Esophagus muscularis mucosa (tissue), 4 donors: ENCODE measurements around the gene DCST2. TPM values are rescaled to one million over a fixed set of nuclear protein-coding genes. Genes with fewer than 3 reads are reported as not detected.

Experiments used
- DNase-seq: peaks from one replicate; pipeline ENCODE4 v3.0.0-alpha.2; 2017; ENCODE audit errors: extremely low spot score
- H3K27ac ChIP-seq, 4 donors: fragments of 200-600 bp; sonication (generic); replicated peaks in 1 of 4; 1 replicate in 3 of 4; 2 replicates in 1 of 4; pipeline ENCODE4 v1.5.1; 2016 to 2019; ENCODE audit warnings: mild to moderate bottlenecking in 1 of 4
- H3K27me3 ChIP-seq, 4 donors: fragments of 200-600 bp; sonication (generic); one replicate each; pipeline versions ENCODE4 v1.5.1 to v1.6.0; 2016 to 2019
- H3K36me3 ChIP-seq, 4 donors: fragments of 200-600 bp; sonication (generic); one replicate each; pipeline ENCODE4 v1.5.1; 2016 to 2019
- H3K4me1 ChIP-seq, 4 donors: fragments of 200-600 bp; sonication (generic); one replicate each; pipeline ENCODE4 v1.5.1; 2016 to 2019
- H3K4me3 ChIP-seq, 4 donors: fragments of 200-600 bp; sonication (generic); 1 replicate in 2 of 4; 2 replicates in 2 of 4; pipeline ENCODE4 v1.5.1; 2016 to 2019; ENCODE audit warnings: mild to moderate bottlenecking in 4 of 4, moderate library complexity in 1 of 4
- H3K9me3 ChIP-seq, 4 donors: fragments of 200-600 bp; sonication (generic); 1 replicate in 3 of 4; 2 replicates in 1 of 4; pipeline ENCODE4 v1.5.1; 2016 to 2019
- EP300 ChIP-seq: sonication (generic); formaldehyde crosslinking; IDR thresholded peaks from one replicate; pipeline ENCODE4 v1.6.1; 2017; ENCODE audit warnings: antibody characterized with exemption
- POLR2A ChIP-seq: fragments of 450-650 bp; IDR thresholded peaks from one replicate; pipeline ENCODE4 v1.6.1; 2017; ENCODE audit warnings: antibody characterized with exemption, moderate library complexity, mild to moderate bottlenecking, low read depth
- POLR2AphosphoS5 ChIP-seq, 2 donors: sonication (generic); formaldehyde crosslinking; IDR thresholded peaks; one replicate each; pipeline ENCODE4 v1.6.1; 2017; ENCODE audit warnings: antibody characterized with exemption in 2 of 2
- WGBS: methylation state at CpG from one replicate; pipeline ENCODE4 v1.1.5; 2018; 5-methylcytosine and 5-hydroxymethylcytosine counted together
- intact Hi-C: fragments of 100-400 bp; cut with DNase I; formaldehyde crosslinking; loops from one replicate; pipeline ENCODE4 v1.15.1; 2023
- total RNA-seq, 4 donors: library from RNA; depleted of rRNA; stranded (reverse); fragments of >200 nt; gene quantifications; one replicate each; pipeline versions ENCODE4 v1.1.0 to v1.2.1, GENCODE V29; 2016
- TF ChIP-seq, protein P1 (sequence below), 3 experiments: fragments of 200-600 bp in 2 of 3; fragments of 450-650 bp in 1 of 3; sonication (generic) in 2 of 3; IDR thresholded peaks; one replicate each; pipeline ENCODE4 v1.5.1; 2017 to 2019; ENCODE audit warnings: antibody characterized with exemption in 3 of 3, mild to moderate bottlenecking in 2 of 3, moderate library complexity in 1 of 3

Gene DCST2
- total RNA-seq, 4 donors from 2014 or later: 0.11 to 0.19 TPM; not detected in 2

- Histone ChIP-seq H3K4me1 (peaks cover 8 to 17% (median 14%) of the 10 kb centered on the region in 4 donors), H3K4me3 (no peak overlapping the region), H3K27me3 (no peaks in the 10 kb centered on the region), H3K27ac (no peak overlapping the region), H3K36me3 (no peaks in the 10 kb centered on the region), H3K9me3 (no peaks in the 10 kb centered on the region)
- no peak for DNase-seq
- TF ChIP-seq, protein P1, sequence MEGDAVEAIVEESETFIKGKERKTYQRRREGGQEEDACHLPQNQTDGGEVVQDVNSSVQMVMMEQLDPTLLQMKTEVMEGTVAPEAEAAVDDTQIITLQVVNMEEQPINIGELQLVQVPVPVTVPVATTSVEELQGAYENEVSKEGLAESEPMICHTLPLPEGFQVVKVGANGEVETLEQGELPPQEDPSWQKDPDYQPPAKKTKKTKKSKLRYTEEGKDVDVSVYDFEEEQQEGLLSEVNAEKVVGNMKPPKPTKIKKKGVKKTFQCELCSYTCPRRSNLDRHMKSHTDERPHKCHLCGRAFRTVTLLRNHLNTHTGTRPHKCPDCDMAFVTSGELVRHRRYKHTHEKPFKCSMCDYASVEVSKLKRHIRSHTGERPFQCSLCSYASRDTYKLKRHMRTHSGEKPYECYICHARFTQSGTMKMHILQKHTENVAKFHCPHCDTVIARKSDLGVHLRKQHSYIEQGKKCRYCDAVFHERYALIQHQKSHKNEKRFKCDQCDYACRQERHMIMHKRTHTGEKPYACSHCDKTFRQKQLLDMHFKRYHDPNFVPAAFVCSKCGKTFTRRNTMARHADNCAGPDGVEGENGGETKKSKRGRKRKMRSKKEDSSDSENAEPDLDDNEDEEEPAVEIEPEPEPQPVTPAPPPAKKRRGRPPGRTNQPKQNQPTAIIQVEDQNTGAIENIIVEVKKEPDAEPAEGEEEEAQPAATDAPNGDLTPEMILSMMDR (IDR thresholded peaks at IDR 0.05): no peak
- TF ChIP-seq POLR2AphosphoS5 (IDR thresholded peaks at IDR 0.05) (no peak), EP300 (no peak), POLR2A (no peak)
- 81% methylated on average over 3 of the region's 3 CpGs for WGBS
- intact Hi-C loops: loop anchor here (2.0 kb wide), 1 partner anchor 41 kb away; no protein-coding TSS in a partner anchor
Observed at GRCh38 chr1:155043793-155044192, 10.2 kb upstream of the DCST2 start.

DNA sequence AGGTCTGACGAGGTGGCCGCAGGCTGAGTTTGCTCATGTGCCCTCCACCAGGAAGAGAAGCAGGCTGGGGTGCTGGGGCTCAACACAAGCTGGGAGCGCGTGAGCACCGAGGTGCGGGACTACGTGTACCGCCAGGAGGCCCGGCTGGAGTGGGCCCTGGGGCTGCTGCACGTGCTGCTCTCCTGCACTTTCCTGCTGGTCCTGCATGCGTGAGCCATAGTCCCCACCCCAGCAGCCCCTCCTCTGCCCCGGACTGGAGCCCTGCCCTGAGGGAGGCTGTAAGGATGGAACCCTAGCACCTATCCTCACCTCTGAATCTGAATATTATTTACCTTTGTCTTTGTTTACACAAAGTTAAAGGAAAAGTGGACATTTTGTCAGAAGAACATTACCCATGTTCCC lies 9.7 kb upstream of the DCST2 start:
- no peaks in the 10 kb centered on the region for H3K9me3 ChIP-seq
- 82% methylated on average over 12 of the region's 12 CpGs for WGBS
- no peak overlapping the region for H3K27ac ChIP-seq

GRCh38 chr1:155042789-155043188 lies 9.2 kb upstream of the DCST2 start:
- WGBS: 85% methylated on average over 5 of the region's 5 CpGs

More for the DNA sequence above, 9.7 kb upstream of the DCST2 start:
- no peak for TF ChIP-seq EP300
- TF ChIP-seq POLR2A: no peak
- TF ChIP-seq, protein P1 (IDR thresholded peaks at IDR 0.05): no peak
- no peak for TF ChIP-seq POLR2AphosphoS5 (IDR thresholded peaks at IDR 0.05)
- intact Hi-C loops: no loop called here
- DNase-seq: no peak
- H3K36me3 ChIP-seq: no peaks in the 10 kb centered on the region
- H3K27me3 ChIP-seq: no peaks in the 10 kb centered on the region
- H3K4me3 ChIP-seq: no peak overlapping the region
- peaks cover 9 to 22% (median 19%) of the 10 kb centered on the region in 4 donors for H3K4me1 ChIP-seq

GRCh38 chr1:155040358-155041093 lies 6.9 kb upstream of the DCST2 start:
- intact Hi-C loops: no loop called here
- no peaks in the 10 kb centered on the region for H3K9me3 ChIP-seq
- 91% methylated on average over 14 of the region's 14 CpGs for WGBS

More at GRCh38 chr1:155042789-155043188, 9.2 kb upstream of the DCST2 start:
- H3K27me3 ChIP-seq: no peaks in the 10 kb centered on the region
- H3K36me3 ChIP-seq: no peaks in the 10 kb centered on the region
- intact Hi-C loops: no loop called here
- no peaks in the 10 kb centered on the region for H3K9me3 ChIP-seq
- no peak overlapping the region for H3K27ac ChIP-seq
- H3K4me3 ChIP-seq: no peak overlapping the region
- TF ChIP-seq, protein P1 (IDR thresholded peaks at IDR 0.05): no peak
- TF ChIP-seq POLR2AphosphoS5 (IDR thresholded peaks at IDR 0.05) (no peak), POLR2A (no peak), EP300 (no peak)
- DNase-seq: no peak
- H3K4me1 ChIP-seq: peaks cover 9 to 22% (median 20%) of the 10 kb centered on the region in 4 donors

More at GRCh38 chr1:155040358-155041093, 6.9 kb upstream of the DCST2 start:
- DNase-seq: no peak
- Histone ChIP-seq H3K4me3 (no peak overlapping the region), H3K4me1 (peaks cover 9 to 22% (median 21%) of the 10 kb centered on the region in 4 donors), H3K27ac (no peak overlapping the region), H3K36me3 (no peaks in the 10 kb centered on the region), H3K27me3 (no peaks in the 10 kb centered on the region)
- no peak for TF ChIP-seq POLR2AphosphoS5 (IDR thresholded peaks at IDR 0.05)
- TF ChIP-seq, protein P1 (IDR thresholded peaks at IDR 0.05): no peak
